ENCODE results near the gene ZP2. TPM values are rescaled to one million over a fixed set of nuclear protein-coding genes. Genes with fewer than 3 reads are reported as not detected.

ZP2 gene
- total RNA-seq (2014; rRNA removed), result not detected in 2 replicates
- Bru-seq, nascent RNA, result percentile 5 among the genes with signal in this experiment
- BruChase-seq, experiment 1, labeled RNA remaining after a 6-hour chase, result not detected
- BruChase-seq, experiment 2, labeled RNA remaining after a 2-hour chase, result not detected
- long read RNA-seq, result 0 reads

DNA sequence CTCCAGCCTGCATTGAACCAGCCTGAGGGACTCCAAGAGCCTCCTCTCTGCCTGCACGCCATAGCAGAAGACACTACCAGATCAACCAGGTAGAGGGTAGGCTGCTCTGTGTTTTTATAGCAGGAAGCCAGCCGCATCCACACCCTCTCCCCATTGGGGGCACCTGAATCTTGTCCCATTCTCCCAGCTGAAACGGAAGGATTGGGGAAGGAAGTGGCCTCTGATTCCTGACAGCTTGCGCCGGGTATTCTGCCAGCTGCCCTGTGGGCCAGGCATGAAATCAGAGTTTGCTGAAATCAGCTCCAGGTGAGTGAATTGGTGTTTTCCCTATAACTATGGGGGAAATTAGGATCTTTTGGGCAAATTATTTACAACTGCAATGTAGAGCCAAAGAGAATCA lies at the start of gene ZP2:
Gene ZP2 (minus strand): TSS at position 89 of the 400 bp plus-strand sequence. CDS start 27 bp downstream, at position 62.
- no peak within 1 kb of the TSS for H3K27ac ChIP-seq (ENCODE audit: low read length)
- H3K9ac ChIP-seq (ENCODE audit: low read length), result no peak within 1 kb of the TSS
- no peaks in the 10 kb centered on the region for H3K4me1 ChIP-seq (ENCODE audit: insufficient read depth, low read length)
- TF ChIP-seq EZH2phosphoT487 (IDR thresholded peaks at IDR 0.05; ENCODE audit: borderline replicate concordance, low read length), result no peak
- TF ChIP-seq, protein P1, sequence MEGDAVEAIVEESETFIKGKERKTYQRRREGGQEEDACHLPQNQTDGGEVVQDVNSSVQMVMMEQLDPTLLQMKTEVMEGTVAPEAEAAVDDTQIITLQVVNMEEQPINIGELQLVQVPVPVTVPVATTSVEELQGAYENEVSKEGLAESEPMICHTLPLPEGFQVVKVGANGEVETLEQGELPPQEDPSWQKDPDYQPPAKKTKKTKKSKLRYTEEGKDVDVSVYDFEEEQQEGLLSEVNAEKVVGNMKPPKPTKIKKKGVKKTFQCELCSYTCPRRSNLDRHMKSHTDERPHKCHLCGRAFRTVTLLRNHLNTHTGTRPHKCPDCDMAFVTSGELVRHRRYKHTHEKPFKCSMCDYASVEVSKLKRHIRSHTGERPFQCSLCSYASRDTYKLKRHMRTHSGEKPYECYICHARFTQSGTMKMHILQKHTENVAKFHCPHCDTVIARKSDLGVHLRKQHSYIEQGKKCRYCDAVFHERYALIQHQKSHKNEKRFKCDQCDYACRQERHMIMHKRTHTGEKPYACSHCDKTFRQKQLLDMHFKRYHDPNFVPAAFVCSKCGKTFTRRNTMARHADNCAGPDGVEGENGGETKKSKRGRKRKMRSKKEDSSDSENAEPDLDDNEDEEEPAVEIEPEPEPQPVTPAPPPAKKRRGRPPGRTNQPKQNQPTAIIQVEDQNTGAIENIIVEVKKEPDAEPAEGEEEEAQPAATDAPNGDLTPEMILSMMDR (conservative IDR thresholded peaks at IDR 0.05; ENCODE audit: low read depth, low read length), result no peak
- no peak within 1 kb of the TSS for H3K4me3 ChIP-seq (ENCODE audit: low read length)
- POLR2A ChIA-PET (ENCODE audit: unreplicated experiment), result no interaction called here
- H4K20me1 ChIP-seq (ENCODE audit: low read length), result no peaks in the 10 kb centered on the region
- no peak within 1 kb of the TSS for H2AFZ ChIP-seq (ENCODE audit: low read length)
- H3K9me3 ChIP-seq (ENCODE audit: low read length), result no peaks in the 10 kb centered on the region
- H3F3A ChIP-seq (ENCODE audit: low read length, unreplicated experiment), result no peaks in the 10 kb centered on the region
- BruUV-seq (replicated peaks), result no TSS peak
- no peaks in the 10 kb centered on the region for H3K79me2 ChIP-seq (ENCODE audit: low read length)
- intact Hi-C loops (cut with micrococcal nuclease), result no loop called here
- ATAC-seq, result no peak
- no peak within 1 kb of the TSS for H3K4me2 ChIP-seq (ENCODE audit: low read length)
- peaks cover 10% of the 10 kb centered on the region for H3K27me3 ChIP-seq (ENCODE audit: low read length)
- DNase-seq, result no peak
- no peaks in the 10 kb centered on the region for H3K9me2 ChIP-seq (replicated peaks; ENCODE audit: low read length)
- H3K36me3 ChIP-seq (ENCODE audit: low read depth, low read length), result no peaks in the 10 kb centered on the region
- CTCF ChIA-PET, result no interaction called here

DNA sequence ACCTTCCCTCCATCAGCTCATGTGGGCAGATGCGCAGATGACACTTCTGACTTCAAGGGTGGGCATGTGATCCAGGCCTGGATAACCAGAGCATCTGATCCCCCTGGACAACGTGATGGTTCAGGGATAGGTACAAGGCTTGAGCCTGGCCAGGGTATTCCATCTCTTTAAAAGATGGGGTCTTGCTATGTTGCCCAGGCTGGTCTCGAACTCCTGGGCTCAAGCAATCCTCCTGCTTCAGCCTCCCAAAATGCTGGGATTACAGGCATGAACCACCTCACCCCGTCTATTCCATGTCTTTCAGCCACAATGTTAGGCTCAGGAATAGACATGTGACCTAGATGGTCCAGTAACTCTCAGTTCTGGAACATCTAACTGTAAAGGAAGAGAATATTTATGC lies 45.9 kb upstream of the ZP2 start:
- Histone ChIP-seq H3K4me2 (ENCODE audit: low read length) (no peak overlapping the region), H3K9me2 (replicated peaks; ENCODE audit: low read length) (no peaks in the 10 kb centered on the region), H3K27ac (ENCODE audit: low read length) (no peak overlapping the region), H3K36me3 (ENCODE audit: low read depth, low read length) (no peaks in the 10 kb centered on the region), H2AFZ (ENCODE audit: low read length) (no peak overlapping the region), H3K27me3 (ENCODE audit: low read length) (0 out of 2 replicates have a peak, but pooled peaks cover 3% of the 10 kb centered on the region), H3K4me1 (ENCODE audit: insufficient read depth, low read length) (peaks cover 7% of the 10 kb centered on the region; the same call in 1 of the 2 replicates), H3F3A (ENCODE audit: low read length, unreplicated experiment) (no peaks in the 10 kb centered on the region), H3K9ac (ENCODE audit: low read length) (no peak overlapping the region), H3K9me3 (ENCODE audit: low read length) (no peaks in the 10 kb centered on the region), H3K4me3 (ENCODE audit: low read length) (no peak overlapping the region), H3K79me2 (ENCODE audit: low read length) (no peaks in the 10 kb centered on the region), H4K20me1 (ENCODE audit: low read length) (no peaks in the 10 kb centered on the region)
- no TSS peak for BruUV-seq (replicated peaks)
- CTCF ChIA-PET, result no interaction called here
- ATAC-seq, result no peak
- no peak for DNase-seq
- intact Hi-C loops (cut with micrococcal nuclease), result no loop called here
- POLR2A ChIA-PET (ENCODE audit: unreplicated experiment), result no interaction called here
- TF ChIP-seq, protein P1 (conservative IDR thresholded peaks at IDR 0.05; ENCODE audit: low read depth, low read length), result no peak
- no peak for TF ChIP-seq EZH2 (IDR thresholded peaks at IDR 0.05; ENCODE audit: low read length, unreplicated experiment)
- TF ChIP-seq EZH2phosphoT487 (IDR thresholded peaks at IDR 0.05; ENCODE audit: borderline replicate concordance, low read length), result no peak

DNA sequence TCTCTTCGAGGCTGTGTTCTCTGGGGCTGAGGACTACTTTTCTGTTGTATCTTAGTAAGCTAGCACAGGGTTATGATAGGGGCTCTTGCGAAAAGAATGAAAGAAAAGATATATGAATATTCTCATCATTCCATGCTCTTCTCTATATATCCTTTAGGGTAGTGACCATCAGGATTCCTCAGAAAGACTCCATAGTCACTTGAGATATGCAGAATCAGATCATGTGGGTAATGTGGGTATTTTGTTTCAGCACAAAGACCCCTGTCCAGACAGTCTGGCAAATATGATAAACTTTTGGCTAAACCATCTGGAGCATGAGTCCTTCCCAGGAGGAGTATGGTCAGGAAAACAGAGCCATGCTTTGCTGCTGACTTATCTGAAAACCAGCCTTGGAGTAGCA lies 45.3 kb upstream of the ZP2 start:
- no peaks in the 10 kb centered on the region for H3K79me2 ChIP-seq (ENCODE audit: low read length)
- no TSS peak for BruUV-seq (replicated peaks)
- no peak overlapping the region for H3K9ac ChIP-seq (ENCODE audit: low read length)
- no peak overlapping the region for H3K4me3 ChIP-seq (ENCODE audit: low read length)
- no peak for ATAC-seq
- no peak overlapping the region for H2AFZ ChIP-seq (ENCODE audit: low read length)
- H3K4me2 ChIP-seq (ENCODE audit: low read length), result no peak overlapping the region
- POLR2A ChIA-PET (ENCODE audit: unreplicated experiment), result no interaction called here
- DNase-seq, result no peak
- no peaks in the 10 kb centered on the region for H4K20me1 ChIP-seq (ENCODE audit: low read length)
- TF ChIP-seq EZH2 (IDR thresholded peaks at IDR 0.05; ENCODE audit: low read length, unreplicated experiment) (no peak), EZH2phosphoT487 (IDR thresholded peaks at IDR 0.05; ENCODE audit: borderline replicate concordance, low read length) (no peak)
- TF ChIP-seq, protein P1 (conservative IDR thresholded peaks at IDR 0.05; ENCODE audit: low read depth, low read length), result no peak
- no peaks in the 10 kb centered on the region for H3K9me2 ChIP-seq (replicated peaks; ENCODE audit: low read length)
- no peaks in the 10 kb centered on the region for H3F3A ChIP-seq (ENCODE audit: low read length, unreplicated experiment)
- no peaks in the 10 kb centered on the region for H3K9me3 ChIP-seq (ENCODE audit: low read length)
- intact Hi-C loops (cut with micrococcal nuclease), result no loop called here
- CTCF ChIA-PET, result no interaction called here
- H3K36me3 ChIP-seq (ENCODE audit: low read depth, low read length), result no peaks in the 10 kb centered on the region
- H3K4me1 ChIP-seq (ENCODE audit: insufficient read depth, low read length), result peaks cover 7% of the 10 kb centered on the region; the same call in 1 of the 2 replicates
- H3K27ac ChIP-seq (ENCODE audit: low read length), result no peak overlapping the region
- 0 out of 2 replicates have a peak, but pooled peaks cover 3% of the 10 kb centered on the region for H3K27me3 ChIP-seq (ENCODE audit: low read length)

All from PC-3 (cell line).